NCI-H1105 (cell line): ENCODE data around the gene HOXB9.

Experiments
- DNase-seq: peaks from one replicate; lab custom pipeline; 2025; lab: John Stamatoyannopoulos, UW

HOXB9 gene

GRCh38 chr17:48639136-48639535 lies 13.0 kb upstream of the HOXB9 start:
- DNase-seq, result no peak

- DNase-seq, result no peak
Observed at GRCh38 chr17:48637323-48638260, 11.4 kb upstream of the HOXB9 start.

- no peak for DNase-seq
Observed at GRCh38 chr17:48636177-48637018, 10.2 kb upstream of the HOXB9 start.

GRCh38 chr17:48634493-48635208 lies 8.5 kb upstream of the HOXB9 start:
- no peak for DNase-seq

GRCh38 chr17:48633266-48633677 lies 7.1 kb upstream of the HOXB9 start:
- DNase-seq, result no peak

- no peak for DNase-seq
Observed at GRCh38 chr17:48632579-48633265, 6.6 kb upstream of the HOXB9 start.

- no peak for DNase-seq
Observed at GRCh38 chr17:48631693-48632578, 5.8 kb upstream of the HOXB9 start.

- DNase-seq, result no peak
Observed at GRCh38 chr17:48630925-48631692, 5.0 kb upstream of the HOXB9 start.

- DNase-seq, result no peak
Observed at GRCh38 chr17:48630009-48630924, 4.1 kb upstream of the HOXB9 start.

GRCh38 chr17:48629411-48629759 lies 3.2 kb upstream of the HOXB9 start:
- no peak for DNase-seq

- no peak for DNase-seq
Observed at GRCh38 chr17:48628649-48629410, 2.7 kb upstream of the HOXB9 start.

- no peak for DNase-seq
Observed at GRCh38 chr17:48627623-48628521, 1.7 kb upstream of the HOXB9 start.

GRCh38 chr17:48627118-48627597 lies 1.0 kb upstream of the HOXB9 start:
- DNase-seq, result no peak

- peak; percentile 5 for DNase-seq
Observed at GRCh38 chr17:48625495-48626244, 488 bp downstream of the HOXB9 start.

GRCh38 chr17:48624544-48625494 lies 1.3 kb downstream of the HOXB9 start:
- DNase-seq, result peak; percentile 4
